Rectal smooth muscle tissue (tissue), 1 donor: ENCODE results near the gene GPR152.
A peak's percentile ranks its signal among the peaks of the same experiment; 100 is the strongest.

ENCODE experiments used
- H3K27ac ChIP-seq: one replicate; pipeline ENCODE4 v1.7.0; 2013; ENCODE audit warnings: low read depth, low read length, inconsistent platforms
- H3K27me3 ChIP-seq: one replicate; pipeline ENCODE4 v1.7.0; 2013; ENCODE audit warnings: low read length; ENCODE audit not compliant: control insufficient read depth, insufficient read depth
- H3K36me3 ChIP-seq: one replicate; pipeline ENCODE4 v1.7.0; 2013; ENCODE audit warnings: low read length; ENCODE audit not compliant: control insufficient read depth, insufficient read depth
- H3K4me1 ChIP-seq: one replicate; pipeline ENCODE4 v1.7.0; 2013; ENCODE audit warnings: low read length; ENCODE audit not compliant: control insufficient read depth, insufficient read depth
- H3K4me3 ChIP-seq: one replicate; pipeline ENCODE4 v1.7.0; 2013; ENCODE audit warnings: low read length
- H3K9ac ChIP-seq: one replicate; pipeline ENCODE4 v1.7.0; 2013; ENCODE audit warnings: low read length

The GPR152 gene

GRCh38 chr11:67439321-67440228 is 13.0 kb downstream of the GPR152 start:
- H3K4me3 ChIP-seq, result no peak overlapping the region
- no peak overlapping the region for H3K9ac ChIP-seq
- H3K4me1 ChIP-seq, result no peaks in the 10 kb centered on the region
- H3K27me3 ChIP-seq, result no peaks in the 10 kb centered on the region
- peak overlapping the region; percentile 11 for H3K27ac ChIP-seq
- H3K36me3 ChIP-seq, result peaks cover 9% of the 10 kb centered on the region

GRCh38 chr11:67438158-67438902 is 14.2 kb downstream of the GPR152 start:
- no peak overlapping the region for H3K27ac ChIP-seq
- H3K4me1 ChIP-seq, result no peaks in the 10 kb centered on the region
- peaks cover 9% of the 10 kb centered on the region for H3K36me3 ChIP-seq
- H3K4me3 ChIP-seq, result peak overlapping the region; percentile 60
- H3K27me3 ChIP-seq, result no peaks in the 10 kb centered on the region
- no peak overlapping the region for H3K9ac ChIP-seq

GRCh38 chr11:67437809-67438157 is 14.7 kb downstream of the GPR152 start:
- Histone ChIP-seq H3K27me3 (no peaks in the 10 kb centered on the region), H3K4me1 (no peaks in the 10 kb centered on the region), H3K27ac (no peak overlapping the region), H3K36me3 (peaks cover 11% of the 10 kb centered on the region), H3K4me3 (peak overlapping the region; percentile 60), H3K9ac (no peak overlapping the region)

- peak within 1 kb of the TSS; percentile 60 for H3K4me3 ChIP-seq
- H3K27ac ChIP-seq, result no peak within 1 kb of the TSS
- no peaks in the 10 kb centered on the region for H3K4me1 ChIP-seq
- no peaks in the 10 kb centered on the region for H3K27me3 ChIP-seq
- H3K36me3 ChIP-seq, result peaks cover 13% of the 10 kb centered on the region
- no peak within 1 kb of the TSS for H3K9ac ChIP-seq
Measured at GRCh38 chr11:67437082-67437808, 15.3 kb downstream of the GPR152 start, which contains the start of gene PTPRCAP. Gene PTPRCAP (minus strand): TSS chr11:67437682. CDS start chr11:67437619, 63 bp downstream.

DNA sequence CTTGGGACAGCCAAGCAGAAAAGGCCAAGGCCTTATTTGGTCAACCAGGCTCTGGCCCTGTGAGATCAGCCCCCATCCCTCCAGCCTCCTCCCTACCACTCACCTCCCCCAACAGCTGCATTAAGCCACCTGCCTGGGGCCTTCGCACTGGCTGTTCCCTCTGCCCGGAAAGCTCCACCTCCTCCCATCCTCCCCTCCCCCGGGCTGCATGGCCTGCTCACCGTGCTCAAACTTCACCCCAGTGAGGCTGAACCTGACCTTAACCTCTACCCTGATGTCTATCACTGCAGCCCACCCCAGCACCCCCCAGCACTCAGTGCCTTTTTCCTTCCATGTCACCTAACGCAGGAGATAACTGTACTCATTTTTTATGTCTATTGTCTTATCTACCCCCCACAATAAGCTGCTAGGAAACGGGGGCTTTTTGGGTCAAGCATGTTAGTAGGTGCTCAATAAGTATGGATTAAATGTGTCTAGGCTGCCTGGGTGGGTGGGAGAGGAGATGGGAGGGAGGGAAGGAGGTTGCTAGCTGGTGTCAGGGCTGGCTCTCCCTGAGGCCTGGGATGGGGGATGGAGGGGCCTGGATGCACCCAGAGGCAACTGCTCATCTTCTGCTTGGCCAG is 16.0 kb downstream of the GPR152 start:
- Histone ChIP-seq H3K4me1 (no peaks in the 10 kb centered on the region), H3K27ac (no peak overlapping the region), H3K36me3 (peaks cover 15% of the 10 kb centered on the region), H3K9ac (no peak overlapping the region), H3K4me3 (peak overlapping the region; percentile 57), H3K27me3 (no peaks in the 10 kb centered on the region)

DNA sequence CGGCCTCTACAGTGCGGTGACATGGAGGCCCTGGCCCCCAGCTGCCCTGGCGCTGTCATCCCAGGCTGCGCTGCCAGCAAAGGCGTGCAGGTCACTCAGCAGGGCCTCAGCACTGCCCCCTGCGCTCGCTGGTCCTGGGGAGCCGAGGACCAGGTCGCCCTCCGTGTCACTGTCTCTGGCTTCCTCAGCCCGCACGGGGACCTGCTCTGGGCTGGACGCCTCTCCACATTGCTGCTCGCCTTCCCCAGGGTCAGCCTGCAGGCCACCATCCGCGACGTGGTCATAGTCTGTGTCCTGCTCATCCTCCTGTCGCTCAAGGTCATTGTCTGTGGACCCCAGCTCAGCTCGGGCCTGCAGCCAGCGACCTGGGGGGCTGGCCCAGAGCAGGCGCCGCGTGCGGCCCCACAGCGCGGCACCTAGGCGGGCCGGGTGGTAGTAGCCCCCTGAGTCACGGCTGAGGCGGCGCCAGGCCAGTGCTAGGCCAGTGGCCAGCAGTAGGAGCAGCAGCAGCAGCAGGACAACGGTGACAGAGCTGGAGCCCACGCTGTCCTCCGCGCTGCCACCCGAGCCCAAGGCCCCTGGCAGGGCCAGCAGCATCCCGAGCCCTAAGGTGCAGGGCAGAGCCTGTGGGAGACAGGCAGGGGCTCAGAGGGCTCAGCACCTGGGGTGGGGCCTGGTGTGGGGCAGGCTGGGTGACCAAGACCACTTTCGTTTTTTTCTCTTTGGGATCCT is 16.6 kb downstream of the GPR152 start:
- peak overlapping the region; percentile 57 for H3K4me3 ChIP-seq
- no peaks in the 10 kb centered on the region for H3K27me3 ChIP-seq
- peaks cover 15% of the 10 kb centered on the region for H3K36me3 ChIP-seq

DNA sequence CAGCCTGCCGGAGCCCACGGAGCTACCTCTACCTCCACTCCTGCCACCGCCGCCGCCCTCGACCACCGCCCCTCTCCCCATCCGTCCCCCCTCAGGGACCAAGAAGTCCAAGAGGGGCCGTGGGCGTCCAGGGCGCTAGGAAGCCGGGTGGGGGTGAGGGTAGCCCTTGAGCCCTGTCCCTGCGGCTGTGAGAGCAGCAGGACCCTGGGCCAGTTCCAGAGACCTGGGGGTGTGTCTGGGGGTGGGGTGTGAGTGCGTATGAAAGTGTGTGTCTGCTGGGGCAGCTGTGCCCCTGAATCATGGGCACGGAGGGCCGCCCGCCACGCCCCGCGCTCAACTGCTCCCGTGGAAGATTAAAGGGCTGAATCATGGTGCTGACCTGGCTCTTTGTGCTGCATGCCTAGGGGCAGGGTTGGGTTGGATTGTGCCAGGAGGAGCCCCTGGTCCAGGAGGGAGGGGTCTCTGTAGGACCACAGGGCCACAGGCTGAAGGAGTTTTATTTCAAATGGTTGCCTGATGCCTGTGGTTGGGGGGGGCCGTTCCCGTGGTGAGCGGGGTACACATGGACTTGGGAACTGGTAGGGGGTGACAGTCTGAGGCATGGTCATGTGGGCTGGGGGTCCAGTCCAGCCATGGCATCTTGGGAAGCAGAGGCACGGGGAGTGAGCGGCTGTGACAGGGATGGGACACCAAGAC is 17.4 kb downstream of the GPR152 start:
- Histone ChIP-seq H3K4me3 (no peak overlapping the region), H3K27ac (no peak overlapping the region), H3K27me3 (no peaks in the 10 kb centered on the region), H3K9ac (no peak overlapping the region), H3K36me3 (peaks cover 15% of the 10 kb centered on the region), H3K4me1 (no peaks in the 10 kb centered on the region)

More for the DNA sequence above, 16.6 kb downstream of the GPR152 start:
- no peaks in the 10 kb centered on the region for H3K4me1 ChIP-seq
- H3K9ac ChIP-seq, result no peak overlapping the region
- H3K27ac ChIP-seq, result peak overlapping the region; percentile 6

GRCh38 chr11:67434395-67434881 is 18.1 kb downstream of the GPR152 start:
- H3K27me3 ChIP-seq, result no peaks in the 10 kb centered on the region
- H3K36me3 ChIP-seq, result peaks cover 15% of the 10 kb centered on the region
- H3K4me1 ChIP-seq, result peaks cover 1% of the 10 kb centered on the region
- no peak overlapping the region for H3K9ac ChIP-seq
- H3K4me3 ChIP-seq, result no peak overlapping the region
- H3K27ac ChIP-seq, result no peak overlapping the region

DNA sequence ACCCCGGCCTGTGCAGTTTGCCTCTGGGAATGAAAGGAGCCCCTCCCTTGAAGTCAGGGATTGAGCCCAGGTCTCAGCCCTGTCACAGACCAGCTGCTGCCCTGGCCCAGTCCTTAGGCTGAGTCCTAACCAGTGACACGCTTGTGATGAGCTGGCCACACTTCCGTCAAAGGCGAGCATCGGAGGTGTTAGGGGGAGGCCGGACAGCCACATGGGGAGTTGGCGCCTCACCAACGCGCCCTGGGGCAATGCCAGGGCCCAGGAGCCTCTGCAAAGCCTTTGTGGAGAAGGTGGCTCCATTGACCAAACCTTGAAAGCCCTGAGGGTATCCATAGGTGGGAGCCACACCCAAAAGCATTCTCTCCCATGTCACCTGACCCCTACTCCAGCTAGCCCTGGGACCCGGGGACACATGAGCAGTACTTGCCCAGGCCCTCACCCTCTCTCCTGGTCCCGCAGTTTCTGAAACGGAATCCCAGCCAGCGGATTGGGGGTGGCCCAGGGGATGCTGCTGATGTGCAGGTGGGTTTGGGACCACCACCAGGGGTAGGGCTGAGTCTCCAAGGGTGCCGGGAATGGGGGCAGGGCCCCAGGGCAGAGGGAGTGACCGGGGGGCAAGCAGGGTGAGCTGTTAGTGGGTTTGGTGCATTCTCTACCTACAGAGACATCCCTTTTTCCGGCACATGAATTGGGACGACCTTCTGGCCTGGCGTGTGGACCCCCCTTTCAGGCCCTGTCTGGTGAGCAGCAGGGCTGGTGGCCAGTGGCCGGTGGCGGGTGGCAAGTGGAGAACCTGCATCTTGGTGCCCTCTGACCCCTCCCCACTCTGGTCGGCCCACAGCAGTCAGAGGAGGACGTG is 18.8 kb downstream of the GPR152 start:
- Histone ChIP-seq H3K27ac (no peak overlapping the region), H3K36me3 (peaks cover 15% of the 10 kb centered on the region), H3K27me3 (no peaks in the 10 kb centered on the region), H3K9ac (no peak overlapping the region), H3K4me1 (peaks cover 6% of the 10 kb centered on the region), H3K4me3 (no peak overlapping the region)

DNA sequence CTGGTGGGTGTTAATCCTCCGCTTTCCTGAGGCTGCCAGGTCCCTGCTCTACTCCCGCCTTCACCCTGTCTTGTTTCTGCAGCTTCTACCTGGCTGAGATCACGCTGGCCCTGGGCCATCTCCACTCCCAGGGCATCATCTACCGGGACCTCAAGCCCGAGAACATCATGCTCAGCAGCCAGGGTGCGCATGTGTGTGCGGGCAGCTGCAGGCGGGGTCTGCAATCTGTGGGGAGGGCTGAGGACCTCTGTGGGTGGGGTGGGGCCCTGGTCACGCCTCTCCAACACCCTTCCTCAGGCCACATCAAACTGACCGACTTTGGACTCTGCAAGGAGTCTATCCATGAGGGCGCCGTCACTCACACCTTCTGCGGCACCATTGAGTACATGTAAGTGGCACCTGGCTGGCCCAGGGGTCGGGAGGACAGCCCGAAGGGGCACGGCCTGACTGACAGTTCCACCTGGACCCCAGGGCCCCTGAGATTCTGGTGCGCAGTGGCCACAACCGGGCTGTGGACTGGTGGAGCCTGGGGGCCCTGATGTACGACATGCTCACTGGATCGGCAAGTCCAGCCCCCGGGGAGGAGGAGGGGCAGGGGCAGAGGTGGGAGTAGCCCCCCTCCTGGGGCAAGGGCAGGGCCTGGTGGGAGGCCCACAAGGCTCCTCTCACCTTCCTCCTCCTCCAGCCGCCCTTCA is 19.7 kb downstream of the GPR152 start:
- Histone ChIP-seq H3K27me3 (no peaks in the 10 kb centered on the region), H3K4me3 (no peak overlapping the region), H3K36me3 (peaks cover 15% of the 10 kb centered on the region), H3K4me1 (peaks cover 6% of the 10 kb centered on the region), H3K27ac (no peak overlapping the region), H3K9ac (no peak overlapping the region)
